Activated CD8-positive, alpha-beta T cell treated with anti-CD3 and anti-CD28 coated beads for 36 hours (primary cell): ENCODE data around the gene ARMC3. TPM values are rescaled to one million over a fixed set of nuclear protein-coding genes. Genes with fewer than 3 reads are reported as not detected.

Experiments used
- ATAC-seq: fragments of 200-7000 bp; cut with Tn5 transposase; one replicate; pipeline ENCODE4 v1.10.0; 2021; ENCODE audit warnings: mild to moderate bottlenecking, moderate library complexity
- CTCF ChIA-PET: fragments of 350-600 bp; sonication (Branson Sonifier 250); formaldehyde crosslinking; loops from one replicate; lab custom pipeline; 2021; ENCODE audit warnings: antibody characterized with exemption; lab: Charles Lee
- POLR2A ChIA-PET: fragments of 350-600 bp; sonication (Branson Sonifier 250); formaldehyde crosslinking; loops from one replicate; lab custom pipeline; 2021; ENCODE audit warnings: antibody characterized with exemption; lab: Charles Lee
- DNase-seq: peaks from one replicate; pipeline ENCODE4 v3.0.0-alpha.2; 2020
- H3K27ac Mint-ChIP-seq: one replicate; pipeline ENCODE4 v1.8.0; 2021; ENCODE audit warnings: mild to moderate bottlenecking, mixed read lengths
- H3K27me3 Mint-ChIP-seq: one replicate; pipeline ENCODE4 v1.8.0; 2021; ENCODE audit warnings: mixed read lengths
- H3K36me3 Mint-ChIP-seq: one replicate; pipeline ENCODE4 v1.8.0; 2021; ENCODE audit warnings: low read depth, mixed read lengths
- H3K4me1 Mint-ChIP-seq: one replicate; pipeline ENCODE4 v1.8.0; 2021; ENCODE audit warnings: low read depth, mixed read lengths
- H3K4me3 Mint-ChIP-seq: one replicate; pipeline ENCODE4 v1.8.0; 2021; ENCODE audit warnings: mild to moderate bottlenecking, moderate library complexity, mixed read lengths
- H3K9me3 Mint-ChIP-seq: one replicate; pipeline ENCODE4 v1.8.0; 2021; ENCODE audit warnings: mixed read lengths
- intact Hi-C: fragments of 100-400 bp; cut with micrococcal nuclease; formaldehyde crosslinking; loops from one replicate; pipeline ENCODE4 v1.10.0; 2022
- total RNA-seq, 2 experiments: library from RNA; stranded (reverse); gene quantifications; one replicate each; pipeline ENCODE4 v1.2.3, GENCODE V29; 2021
- TF ChIP-seq, protein P1 (sequence below): fragments of 200-600 bp; IDR thresholded peaks from one replicate; pipeline ENCODE4 v1.8.0; 2022; ENCODE audit warnings: antibody characterized with exemption, mild to moderate bottlenecking

ARMC3 gene
- total RNA-seq, 2 experiments from 2014 or later, result not detected

DNA sequence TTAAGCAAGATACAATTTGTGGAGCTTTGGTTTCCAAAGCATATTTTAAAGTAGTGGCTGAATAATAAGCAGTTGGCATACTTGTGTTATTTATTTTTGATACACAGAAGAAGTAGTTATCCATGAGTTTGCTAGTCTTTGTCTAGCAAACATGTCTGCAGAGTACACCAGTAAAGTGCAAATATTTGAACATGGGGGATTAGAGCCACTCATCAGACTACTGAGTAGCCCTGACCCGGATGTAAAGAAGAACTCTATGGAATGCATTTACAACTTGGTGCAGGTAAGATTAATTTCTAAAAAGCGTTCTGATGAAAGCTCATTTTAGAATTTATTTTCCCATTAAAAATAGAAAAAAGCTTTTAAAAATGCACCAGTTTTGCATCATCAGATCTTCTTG lies 31.4 kb downstream of the ARMC3 start:
- ChIA-PET POLR2A (no interaction called here), CTCF (interaction anchor here (0.8 kb wide), 1 partner anchor 32 kb away, joined by 3 read pairs; no protein-coding TSS in a partner anchor)
- intact Hi-C loops, result no loop called here
- no peak overlapping the region for H3K4me3 Mint-ChIP-seq
- ATAC-seq (no peak), DNase-seq (no peak)
- no peaks in the 10 kb centered on the region for H3K27me3 Mint-ChIP-seq
- no peak overlapping the region for H3K27ac Mint-ChIP-seq
- H3K4me1 Mint-ChIP-seq, result no peaks in the 10 kb centered on the region
- no peaks in the 10 kb centered on the region for H3K36me3 Mint-ChIP-seq
- TF ChIP-seq, protein P1, sequence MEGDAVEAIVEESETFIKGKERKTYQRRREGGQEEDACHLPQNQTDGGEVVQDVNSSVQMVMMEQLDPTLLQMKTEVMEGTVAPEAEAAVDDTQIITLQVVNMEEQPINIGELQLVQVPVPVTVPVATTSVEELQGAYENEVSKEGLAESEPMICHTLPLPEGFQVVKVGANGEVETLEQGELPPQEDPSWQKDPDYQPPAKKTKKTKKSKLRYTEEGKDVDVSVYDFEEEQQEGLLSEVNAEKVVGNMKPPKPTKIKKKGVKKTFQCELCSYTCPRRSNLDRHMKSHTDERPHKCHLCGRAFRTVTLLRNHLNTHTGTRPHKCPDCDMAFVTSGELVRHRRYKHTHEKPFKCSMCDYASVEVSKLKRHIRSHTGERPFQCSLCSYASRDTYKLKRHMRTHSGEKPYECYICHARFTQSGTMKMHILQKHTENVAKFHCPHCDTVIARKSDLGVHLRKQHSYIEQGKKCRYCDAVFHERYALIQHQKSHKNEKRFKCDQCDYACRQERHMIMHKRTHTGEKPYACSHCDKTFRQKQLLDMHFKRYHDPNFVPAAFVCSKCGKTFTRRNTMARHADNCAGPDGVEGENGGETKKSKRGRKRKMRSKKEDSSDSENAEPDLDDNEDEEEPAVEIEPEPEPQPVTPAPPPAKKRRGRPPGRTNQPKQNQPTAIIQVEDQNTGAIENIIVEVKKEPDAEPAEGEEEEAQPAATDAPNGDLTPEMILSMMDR, result no peak
- H3K9me3 Mint-ChIP-seq, result no peaks in the 10 kb centered on the region

DNA sequence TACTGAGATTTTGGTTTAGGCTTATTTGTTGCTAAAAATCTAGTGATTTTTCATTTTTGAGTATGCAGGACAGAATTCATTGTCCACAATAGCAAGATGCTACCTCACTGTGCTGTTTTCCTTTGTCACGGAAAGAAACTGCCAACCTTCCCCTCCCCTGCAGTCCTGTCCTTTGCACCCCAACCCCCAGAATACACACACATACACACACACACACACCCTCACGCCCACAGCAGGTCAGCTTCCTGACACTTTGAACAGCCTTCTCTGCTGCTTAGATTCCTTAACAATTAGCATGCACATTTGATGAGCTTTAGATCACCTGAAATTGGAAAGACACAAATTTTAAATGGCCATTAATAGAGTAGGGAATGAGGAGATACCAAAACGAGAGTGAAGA lies 32.1 kb downstream of the ARMC3 start:
- POLR2A ChIA-PET, result no interaction called here
- CTCF ChIA-PET, result no interaction called here
- Mint-ChIP-seq H3K36me3 (no peaks in the 10 kb centered on the region), H3K27me3 (no peaks in the 10 kb centered on the region), H3K27ac (no peak overlapping the region), H3K4me1 (no peaks in the 10 kb centered on the region), H3K4me3 (no peak overlapping the region), H3K9me3 (no peaks in the 10 kb centered on the region)
- intact Hi-C loops, result no loop called here
- TF ChIP-seq, protein P1, result no peak
- ATAC-seq, result no peak
- no peak for DNase-seq

GRCh38 chr10:22962817-22963216 lies 35.0 kb downstream of the ARMC3 start:
- TF ChIP-seq, protein P1, result no peak
- intact Hi-C loops, result no loop called here
- no peaks in the 10 kb centered on the region for H3K4me1 Mint-ChIP-seq
- DNase-seq (no peak), ATAC-seq (no peak)
- no peak overlapping the region for H3K27ac Mint-ChIP-seq
- CTCF ChIA-PET, result no interaction called here
- H3K36me3 Mint-ChIP-seq, result no peaks in the 10 kb centered on the region
- H3K9me3 Mint-ChIP-seq, result peaks cover 1% of the 10 kb centered on the region
- no peak overlapping the region for H3K4me3 Mint-ChIP-seq
- POLR2A ChIA-PET, result no interaction called here
- no peaks in the 10 kb centered on the region for H3K27me3 Mint-ChIP-seq

- Mint-ChIP-seq H3K27me3 (no peaks in the 10 kb centered on the region), H3K4me1 (no peaks in the 10 kb centered on the region), H3K36me3 (no peaks in the 10 kb centered on the region), H3K27ac (no peak overlapping the region), H3K4me3 (no peak overlapping the region), H3K9me3 (peaks cover 1% of the 10 kb centered on the region)
- TF ChIP-seq, protein P1, result no peak
- no peak for DNase-seq
- no peak for ATAC-seq
- ChIA-PET POLR2A (no interaction called here), CTCF (no interaction called here)
- intact Hi-C loops, result no loop called here
Measured at GRCh38 chr10:22969704-22970103, 41.9 kb downstream of the ARMC3 start.

DNA sequence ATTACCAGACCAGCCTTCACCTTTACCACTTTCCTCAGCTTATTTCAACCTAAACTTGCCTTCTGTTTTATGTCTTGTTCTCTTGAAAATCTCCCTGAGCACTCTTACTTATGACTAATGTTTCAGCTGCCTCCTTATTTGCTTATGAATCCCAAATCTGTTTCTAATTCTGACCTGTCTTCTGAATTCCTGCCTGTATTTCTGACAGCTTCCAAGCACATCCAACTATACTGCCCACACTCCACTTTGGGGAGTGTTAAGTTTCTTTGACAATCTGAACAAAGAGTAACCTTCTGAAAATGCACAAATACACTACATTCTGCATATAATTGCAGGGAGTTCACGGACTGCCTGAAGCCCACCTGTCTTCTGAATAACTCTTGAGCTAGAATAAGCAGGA lies 48.7 kb downstream of the ARMC3 start:
- TF ChIP-seq, protein P1, result no peak
- Mint-ChIP-seq H3K27me3 (no peaks in the 10 kb centered on the region), H3K27ac (no peak overlapping the region), H3K9me3 (no peaks in the 10 kb centered on the region), H3K36me3 (no peaks in the 10 kb centered on the region), H3K4me1 (no peaks in the 10 kb centered on the region), H3K4me3 (no peak overlapping the region)
- ChIA-PET POLR2A (no interaction called here), CTCF (interaction anchor here (3.5 kb wide), 1 partner anchor 13 kb away, joined by 17 read pairs; no protein-coding TSS in a partner anchor)
- intact Hi-C loops, result no loop called here
- DNase-seq, result no peak
- ATAC-seq, result no peak
